NCI-H187 treated with DMSO at 0.1 percent for 48 hours (cell line): Measurements from ENCODE around the gene FMNL2.
"Not testable (repeated sequence)": the region's sequence is repeated elsewhere in the genome, so short reads cannot be mapped to it uniquely, and the experiment has no call there.

Experiments
- DNase-seq: peaks from one replicate; lab custom pipeline; 2025; lab: John Stamatoyannopoulos, UW

FMNL2 gene

DNA sequence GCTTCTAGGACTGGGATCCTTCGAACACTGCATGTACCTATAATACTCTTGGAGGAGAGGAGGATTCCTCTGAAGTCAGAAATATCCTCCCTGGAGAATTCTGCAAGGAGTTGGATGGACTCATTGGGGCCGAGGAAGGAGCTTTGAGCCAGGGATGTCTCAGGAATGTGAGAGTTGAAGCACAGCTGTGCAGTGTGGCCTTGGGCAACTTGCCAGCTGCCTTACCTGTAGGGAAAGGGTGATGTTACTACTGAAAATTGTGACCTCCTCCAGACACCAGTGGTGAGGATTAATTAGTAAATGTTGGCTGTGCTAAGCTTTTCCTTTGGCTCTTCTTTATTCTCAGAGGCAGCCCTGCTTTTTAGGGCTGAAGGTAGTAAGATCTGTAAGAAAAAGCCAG is 41.4 kb downstream of the FMNL2 start:
- no peak for DNase-seq

DNA sequence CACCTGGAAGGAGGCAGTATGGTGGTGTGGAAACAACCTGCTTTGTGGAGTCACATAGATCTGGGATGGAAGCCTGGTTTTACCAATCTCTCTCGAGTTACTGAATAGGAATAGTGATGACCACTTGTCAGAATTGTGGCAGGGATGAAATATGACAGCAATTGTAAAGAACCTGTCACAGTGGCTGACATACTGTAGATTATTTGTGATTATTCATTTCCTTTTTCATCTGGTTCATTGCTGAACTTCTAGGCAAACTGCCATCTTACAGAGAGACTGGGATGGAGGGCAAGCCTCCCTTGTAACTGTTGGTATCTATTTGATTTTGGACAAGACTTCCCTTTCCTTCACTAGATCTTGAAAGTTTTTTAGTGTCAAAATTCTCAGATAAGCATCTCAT is 42.0 kb downstream of the FMNL2 start:
- no peak for DNase-seq

DNA sequence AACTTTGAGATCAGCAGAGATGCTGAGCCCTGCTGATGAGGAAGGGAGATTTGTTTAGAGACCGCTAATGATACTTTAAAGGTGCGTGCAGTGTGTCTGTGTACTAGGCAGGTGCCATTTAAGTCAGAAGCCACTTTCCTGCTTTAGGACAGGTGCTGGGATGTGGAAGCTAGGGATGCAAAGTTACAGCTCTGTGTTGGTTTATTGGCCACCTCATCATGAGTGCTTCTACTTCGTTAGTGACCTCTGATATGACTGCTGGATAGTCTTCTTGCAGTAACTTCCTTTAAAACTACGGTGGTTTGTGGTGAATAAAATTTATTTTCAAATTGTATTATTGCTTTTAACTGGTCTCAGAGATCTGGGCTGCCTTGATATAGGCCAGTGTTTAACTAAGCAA is 44.1 kb downstream of the FMNL2 start:
- DNase-seq, result no peak

DNA sequence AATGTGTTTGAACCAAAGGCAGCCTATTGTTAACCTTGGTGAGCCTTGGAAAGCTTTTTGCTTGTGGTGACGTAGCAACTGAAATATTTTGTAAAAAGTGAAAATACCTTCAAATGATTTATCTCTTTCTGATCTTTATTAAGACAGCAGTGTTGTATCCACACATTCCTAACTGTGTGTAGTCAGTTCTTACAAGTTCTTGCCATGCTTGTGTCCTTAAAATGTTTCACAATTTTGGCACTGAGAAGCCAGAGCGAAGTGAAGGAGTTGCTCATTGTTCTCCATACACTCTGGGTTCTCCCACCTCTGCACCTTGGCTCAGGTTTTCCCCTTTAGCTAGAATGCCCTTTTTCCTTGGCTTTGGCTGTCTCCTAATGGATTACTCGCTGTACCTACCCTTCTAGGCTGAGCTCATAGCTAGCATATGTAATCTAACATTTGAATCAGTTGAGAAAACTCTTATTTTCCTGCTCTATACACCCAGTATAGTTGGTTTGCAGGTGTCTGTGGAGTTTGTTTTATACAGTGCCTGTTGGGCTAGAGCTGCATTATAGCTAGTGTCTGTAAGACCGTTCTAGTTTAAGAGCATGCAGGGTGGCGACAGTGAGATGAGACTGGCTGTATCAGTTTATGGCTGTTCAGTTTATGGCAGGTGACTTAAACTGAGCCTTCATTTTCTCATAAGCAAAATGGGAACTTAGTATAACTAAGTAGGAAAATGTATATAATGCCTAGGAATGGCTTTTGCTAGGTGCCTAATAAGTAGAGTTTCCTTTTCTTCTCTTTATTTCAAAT is 45.5 kb downstream of the FMNL2 start:
- no peak for DNase-seq

DNA sequence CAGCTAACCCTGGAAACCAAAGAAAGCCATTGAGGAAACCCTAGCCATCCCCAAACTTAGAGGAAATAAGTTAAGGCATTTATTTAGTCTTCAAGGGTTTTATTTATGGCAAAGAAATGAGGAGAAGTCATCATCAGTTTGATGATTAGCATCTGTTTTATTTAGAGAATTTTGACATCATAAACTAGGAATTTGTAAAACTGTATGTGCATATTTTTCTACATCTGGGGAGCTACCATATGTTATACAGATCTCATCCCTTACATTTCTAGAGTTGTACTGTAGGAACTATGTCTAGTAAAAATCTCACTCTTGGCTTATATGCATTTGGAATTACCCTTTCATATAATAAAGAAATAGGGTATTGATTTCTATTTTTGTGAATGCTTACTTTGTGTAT is 48.7 kb downstream of the FMNL2 start:
- no peak for DNase-seq

DNA sequence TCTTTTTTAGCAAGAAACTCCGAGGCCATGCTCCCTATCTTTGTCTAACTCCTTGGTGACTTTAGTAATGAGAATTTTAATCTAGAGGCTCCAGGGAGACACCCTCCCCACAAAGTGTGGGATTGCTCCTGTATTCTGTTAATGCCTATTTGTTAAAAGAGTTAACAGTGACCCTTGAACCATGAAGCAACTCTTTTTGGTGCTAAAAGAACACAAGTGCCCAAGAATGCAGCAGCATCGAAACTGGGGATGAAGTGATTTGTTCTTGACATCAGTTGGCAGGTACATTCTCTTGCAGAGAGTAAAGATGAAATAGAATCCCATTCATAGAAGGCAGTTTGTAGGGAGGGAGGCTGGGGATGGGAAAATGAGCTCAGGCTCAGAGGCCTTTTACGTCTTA is 50.0 kb downstream of the FMNL2 start:
- DNase-seq, result no peak

DNA sequence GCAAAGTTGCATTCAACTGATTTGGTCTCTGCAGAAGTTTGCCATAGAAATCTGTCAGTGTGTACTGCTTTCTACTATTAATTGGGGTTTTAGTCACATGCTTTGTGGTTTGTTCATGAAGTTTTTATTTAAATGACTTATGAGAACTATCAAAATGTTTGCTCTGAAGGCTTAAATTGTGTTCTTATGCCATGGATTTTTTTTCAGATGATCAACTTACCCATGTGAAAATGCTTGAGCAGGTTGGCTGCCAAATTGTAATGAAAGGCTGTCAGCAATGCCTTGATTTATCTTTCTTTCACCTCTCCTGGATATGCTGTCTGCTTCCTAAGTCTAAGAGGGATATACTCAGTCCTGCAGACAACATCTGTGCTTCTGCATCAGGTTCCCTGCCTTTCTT is 50.7 kb downstream of the FMNL2 start:
- no peak for DNase-seq

DNA sequence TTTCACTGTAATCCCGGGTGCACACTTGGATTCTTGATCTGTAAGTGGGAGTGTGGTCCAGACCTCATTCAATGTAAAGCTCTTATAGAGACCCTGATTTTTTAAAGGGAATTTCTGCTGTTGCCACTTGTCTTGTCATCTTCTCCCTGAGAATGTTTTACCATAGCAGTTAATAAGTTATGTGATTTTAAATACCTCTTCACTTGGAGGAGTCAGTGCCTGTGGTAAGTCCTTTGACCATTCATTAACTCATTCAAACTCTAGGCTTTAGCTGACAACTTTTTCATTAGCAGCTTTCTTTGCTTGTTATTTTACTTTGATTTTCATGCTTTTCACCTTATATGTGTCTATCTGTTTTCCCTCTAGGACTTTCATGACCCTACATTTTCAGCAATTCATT is 51.3 kb downstream of the FMNL2 start:
- DNase-seq, result no peak

DNA sequence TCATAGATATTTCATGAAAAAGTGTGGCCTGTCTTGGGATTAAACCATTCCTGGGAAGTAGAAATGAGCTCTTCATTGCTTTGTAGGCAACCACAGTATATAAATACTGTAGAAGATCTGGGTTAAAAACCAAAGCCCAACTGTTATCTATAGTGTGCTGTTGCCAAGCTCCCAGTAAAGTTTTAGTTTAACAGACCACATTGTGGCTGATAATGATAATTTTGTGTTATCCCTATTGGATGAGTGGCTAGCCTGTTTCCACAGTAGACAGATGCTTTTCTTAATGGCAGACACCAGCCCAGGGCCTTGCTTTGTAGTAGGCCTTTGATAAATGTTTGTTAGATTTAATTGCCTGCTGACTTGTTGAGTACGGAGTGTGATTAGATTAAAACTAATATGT is 52.1 kb downstream of the FMNL2 start:
- no peak for DNase-seq

DNA sequence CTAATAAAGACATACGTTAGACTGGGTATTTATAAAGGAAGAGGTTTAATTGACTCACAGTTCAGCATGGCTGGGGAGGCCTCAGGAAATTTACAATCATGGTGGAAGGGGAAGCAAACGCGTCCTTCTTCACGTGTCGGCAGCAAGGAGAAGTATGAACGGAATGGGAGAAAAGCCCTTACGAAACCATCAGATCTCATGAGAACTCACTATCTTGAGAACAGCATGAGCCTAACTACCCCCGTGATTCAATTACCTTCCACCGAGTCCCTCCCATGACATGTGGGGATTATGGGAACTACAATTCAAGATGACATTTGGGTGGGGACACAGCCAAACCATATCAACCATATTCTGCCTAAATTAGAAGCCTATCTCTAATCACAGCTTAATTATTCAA is 53.3 kb downstream of the FMNL2 start:
- not testable (repeated sequence) for DNase-seq

DNA sequence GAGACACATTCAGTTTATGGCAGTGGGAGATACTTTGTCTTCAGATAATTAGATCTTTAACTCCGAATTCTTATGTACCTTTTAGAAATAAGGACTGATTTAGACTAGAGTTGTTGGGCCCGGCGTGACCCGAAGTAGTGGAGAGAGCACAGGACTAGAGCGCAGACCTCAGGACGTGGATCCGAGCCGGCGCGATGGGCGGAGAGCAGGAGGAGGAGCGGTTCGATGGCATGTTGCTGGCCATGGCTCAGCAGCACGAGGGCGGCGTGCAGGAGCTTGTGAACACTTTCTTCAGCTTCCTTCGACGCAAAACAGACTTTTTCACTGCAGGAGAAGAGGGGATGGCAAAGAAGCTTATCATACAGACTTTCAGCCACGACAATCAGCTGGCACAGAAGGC is 54.5 kb downstream of the FMNL2 start:
- no peak for DNase-seq

DNA sequence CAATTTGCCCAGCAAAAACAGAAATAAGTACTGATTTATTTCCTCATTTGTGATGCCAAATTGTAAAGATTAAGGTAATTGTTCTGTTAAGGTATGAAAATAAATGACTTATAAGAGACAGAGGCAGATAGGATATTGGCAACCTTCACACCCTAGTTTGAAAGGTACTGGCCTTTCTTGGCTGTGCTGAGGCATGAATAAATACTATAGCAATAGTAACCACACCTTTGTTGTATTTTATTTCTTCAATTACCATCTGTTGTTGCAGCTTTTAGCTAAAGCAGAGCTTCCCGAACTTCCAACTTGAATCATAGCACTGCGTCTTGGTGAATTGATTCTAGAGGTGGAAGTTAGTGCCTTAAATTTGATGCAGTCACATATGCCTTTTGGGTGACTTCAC is 55.9 kb downstream of the FMNL2 start:
- no peak for DNase-seq

DNA sequence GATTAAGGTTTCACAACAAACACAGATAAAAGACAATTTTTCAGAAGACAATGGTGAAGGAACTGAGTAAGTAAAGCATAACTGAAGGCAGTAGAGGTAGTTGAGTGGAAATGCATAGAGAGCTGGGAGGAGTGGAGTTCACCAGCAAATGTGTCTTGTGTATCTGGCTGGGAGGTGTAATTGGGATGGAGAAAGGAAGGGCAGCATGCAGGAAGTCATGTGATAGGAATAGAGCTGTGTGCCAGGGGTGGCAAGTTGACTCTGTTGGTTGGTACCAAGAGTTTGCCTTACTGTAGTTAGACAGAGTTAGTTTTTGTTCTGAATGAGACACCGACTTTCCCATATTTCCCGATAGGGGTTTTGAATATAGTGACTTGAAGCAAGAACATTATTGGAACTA is 56.3 kb downstream of the FMNL2 start:
- no peak for DNase-seq

DNA sequence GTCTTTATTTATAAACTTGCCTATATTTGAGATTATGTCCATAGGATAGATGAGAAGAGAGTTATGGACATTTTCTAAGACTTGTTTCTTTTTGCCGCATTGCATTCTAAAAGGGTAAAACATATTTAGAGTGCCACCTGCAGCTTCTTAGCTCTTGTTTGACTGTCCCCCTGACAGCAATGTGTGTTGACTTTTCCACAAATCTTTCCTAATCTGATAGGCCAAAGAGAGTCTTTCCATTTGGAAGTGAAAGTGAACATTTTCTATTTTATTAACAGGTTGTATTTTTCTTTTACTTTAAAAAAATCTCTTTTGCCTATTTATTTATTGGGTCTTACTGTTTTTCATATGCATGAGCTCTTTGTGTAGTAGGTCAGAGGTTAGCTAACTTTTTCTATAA is 58.4 kb downstream of the FMNL2 start:
- no peak for DNase-seq

DNA sequence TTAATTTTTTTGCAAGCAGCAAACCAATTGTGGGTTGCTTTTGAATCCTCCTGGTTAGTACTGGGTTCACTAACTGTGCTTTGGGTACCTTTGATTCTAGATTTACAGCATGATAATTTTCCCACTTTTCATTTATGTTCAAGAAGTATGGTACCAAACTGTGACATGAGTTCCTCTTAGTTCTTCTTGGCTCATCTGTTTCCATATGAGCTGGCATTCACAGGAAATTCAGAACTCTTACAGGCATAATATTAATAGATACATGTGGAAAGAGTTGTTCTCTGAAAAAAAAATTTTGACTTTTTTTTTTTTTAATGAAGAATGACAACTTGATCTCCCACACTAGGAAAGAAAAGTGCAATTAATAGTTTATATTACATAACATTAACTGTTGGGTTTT is 59.4 kb downstream of the FMNL2 start:
- no peak for DNase-seq

DNA sequence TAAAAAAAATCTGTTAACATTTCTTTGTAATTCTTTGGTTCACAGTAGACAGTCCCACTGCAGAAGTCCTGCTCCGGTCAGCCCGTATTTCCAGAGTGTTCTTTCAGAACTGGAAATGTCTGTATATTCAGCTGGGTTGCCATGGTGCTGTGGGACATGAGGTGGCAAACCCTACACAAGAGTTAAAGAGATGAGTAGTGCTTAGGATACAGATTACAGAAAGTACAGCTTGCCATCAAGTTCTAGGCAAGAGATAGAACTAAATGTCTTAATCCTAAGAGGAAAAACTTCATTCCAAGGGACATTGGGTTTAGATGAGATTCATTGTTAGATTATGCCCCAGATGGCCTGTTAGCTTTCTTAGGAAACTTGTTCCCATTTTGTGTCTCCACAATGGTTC is 60.1 kb downstream of the FMNL2 start:
- DNase-seq, result no peak

DNA sequence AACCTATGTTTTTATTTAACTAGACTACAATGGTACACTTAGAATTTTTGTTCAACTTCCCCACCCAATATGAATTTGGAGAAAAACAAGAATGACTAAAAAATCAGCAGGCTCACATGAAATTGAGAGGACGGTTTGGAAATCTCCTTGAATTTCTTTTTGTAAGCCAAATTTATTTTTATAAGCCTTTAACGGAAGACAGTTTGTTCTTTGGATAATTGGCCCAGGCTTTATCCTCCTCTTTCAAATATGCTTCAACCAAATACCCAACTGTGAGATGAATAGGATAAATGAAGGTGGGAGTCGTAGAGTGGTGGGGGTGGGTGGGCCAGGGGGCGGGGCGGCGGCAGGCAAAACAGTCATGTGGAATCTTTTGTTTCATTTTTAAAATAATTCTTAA is 60.6 kb downstream of the FMNL2 start:
- no peak for DNase-seq

DNA sequence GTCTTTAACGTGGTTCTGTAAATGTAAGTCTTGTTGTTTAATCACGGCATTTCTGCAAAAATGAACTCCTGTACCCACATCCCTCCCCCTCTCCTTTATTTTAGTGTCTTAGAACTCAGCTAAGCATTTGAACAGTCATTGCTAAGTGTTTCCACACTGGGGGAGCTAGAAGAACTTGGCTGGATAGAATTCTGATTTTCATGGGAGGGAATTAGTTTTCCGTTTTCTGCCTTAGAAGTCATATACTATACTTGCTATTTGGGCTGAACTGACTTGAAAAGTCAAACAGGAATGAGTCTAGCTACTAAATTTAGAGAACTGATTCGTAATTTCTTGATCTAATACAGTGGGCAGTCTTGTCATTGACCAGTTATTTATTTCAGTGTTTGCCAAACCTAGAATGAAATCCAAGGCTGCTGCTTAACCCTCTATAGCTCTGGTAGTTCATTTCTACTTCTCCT is 61.1 kb downstream of the FMNL2 start:
- DNase-seq, result no peak

DNA sequence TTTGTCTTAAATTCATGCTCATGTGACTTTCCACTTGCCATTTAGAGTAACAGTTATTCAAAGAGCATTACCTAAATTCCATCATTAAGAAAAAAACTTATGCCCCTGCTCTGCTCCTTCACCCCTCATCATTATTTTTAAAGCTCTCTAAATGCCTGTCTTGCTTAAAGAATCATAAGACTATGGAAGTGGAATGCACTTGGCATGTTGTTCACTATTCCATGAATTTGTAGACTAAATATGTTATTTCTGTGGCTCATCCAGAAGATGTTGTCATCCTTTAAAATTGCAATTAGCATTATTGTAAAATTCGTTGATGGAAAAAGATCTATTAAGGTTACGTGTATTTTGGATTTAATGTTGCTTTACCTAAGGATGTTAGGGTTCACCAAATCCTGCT is 61.8 kb downstream of the FMNL2 start:
- no peak for DNase-seq

DNA sequence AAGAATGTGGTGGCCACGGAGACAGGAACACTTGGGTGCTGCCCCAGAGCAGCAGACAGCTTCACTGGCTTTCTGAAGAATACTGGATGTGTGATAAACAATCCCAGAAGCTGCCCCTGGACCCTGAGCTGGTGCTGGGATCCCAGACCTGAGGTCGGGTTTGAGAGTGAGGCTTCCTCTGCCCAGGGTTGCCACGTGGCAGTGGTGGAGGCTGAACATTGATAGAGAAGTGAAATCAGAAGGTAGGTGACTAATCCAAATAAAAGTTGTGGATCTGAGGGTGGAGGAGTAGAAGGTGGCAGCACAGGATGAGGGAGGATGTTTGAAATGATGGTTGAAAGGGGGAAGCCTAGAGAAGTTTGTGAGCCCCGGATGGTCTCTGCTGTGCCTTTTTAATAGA is 64.0 kb downstream of the FMNL2 start:
- no peak for DNase-seq

DNA sequence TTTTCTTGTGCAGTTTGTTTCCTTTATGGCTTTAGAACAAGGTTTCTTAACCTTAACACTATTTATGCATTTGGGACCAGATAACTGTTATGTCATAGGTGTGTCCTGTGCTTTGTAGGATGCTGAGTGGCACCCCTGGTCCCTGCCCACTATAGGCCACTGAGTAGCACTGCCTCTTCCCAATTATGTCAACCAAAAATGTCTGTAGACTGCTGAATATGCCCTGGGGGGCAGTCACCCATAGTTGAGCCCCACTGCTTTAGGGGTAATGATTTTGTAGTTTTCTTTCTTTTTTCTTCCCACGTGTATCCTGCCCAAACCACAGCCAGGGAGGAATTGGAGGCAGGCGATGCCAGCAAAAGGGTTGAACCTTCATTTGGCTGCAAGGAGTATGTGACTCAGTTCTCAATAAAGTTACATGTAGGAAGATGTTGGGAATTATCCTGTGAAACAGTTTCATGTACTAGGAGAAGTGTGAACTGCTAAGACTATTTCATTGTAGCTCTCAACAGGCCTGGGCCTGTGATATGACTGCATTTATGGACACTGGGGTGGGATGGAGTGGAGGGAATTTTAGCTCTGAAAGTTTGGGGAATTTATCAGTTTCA is 65.7 kb downstream of the FMNL2 start:
- DNase-seq, result no peak

DNA sequence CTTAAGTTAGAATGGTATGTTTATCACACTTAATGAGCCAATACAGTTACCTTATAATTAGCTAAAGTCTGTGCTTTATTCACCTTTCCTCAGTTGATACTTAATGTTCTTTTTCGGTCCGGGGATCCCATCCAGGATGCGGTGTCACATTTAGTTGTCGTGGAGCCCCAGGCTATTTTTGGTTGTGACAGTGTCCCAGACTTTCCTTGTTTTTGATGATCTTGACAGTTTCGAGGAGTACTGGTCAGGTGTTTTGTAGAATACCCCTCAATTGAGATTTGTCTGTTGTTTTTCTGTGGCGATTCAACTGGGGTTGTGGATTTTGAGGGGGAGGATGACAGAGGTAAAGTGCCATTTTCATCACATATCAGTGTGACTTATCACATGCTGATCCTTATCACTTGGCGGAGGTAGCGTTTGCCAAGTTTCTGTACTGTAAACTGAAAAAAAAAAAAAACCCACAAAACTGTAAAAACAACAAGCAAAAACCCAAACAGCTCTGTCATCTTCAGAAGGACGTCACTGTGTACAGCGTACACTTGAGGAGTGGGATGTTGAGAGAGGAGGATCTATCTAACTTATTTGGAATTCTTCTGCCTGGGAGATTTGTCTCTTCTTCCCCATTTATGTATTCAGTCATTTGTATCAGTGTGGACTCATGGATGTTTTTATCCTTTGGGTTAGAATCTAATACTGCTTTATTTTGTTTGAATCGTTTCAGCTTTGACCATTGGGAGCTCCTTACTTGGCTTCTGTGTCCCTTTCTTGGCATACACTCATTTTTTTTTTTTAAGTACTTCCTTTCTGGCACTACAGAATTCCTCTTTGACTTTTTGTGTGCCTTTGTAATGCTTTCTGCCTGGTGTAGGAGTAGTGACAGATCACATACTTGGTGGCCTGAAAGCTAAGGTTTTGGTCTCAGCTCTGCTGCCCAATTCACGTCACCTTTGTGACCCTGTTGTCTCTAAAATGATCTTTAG is 68.1 kb downstream of the FMNL2 start:
- no peak for DNase-seq
